Measurements from ENCODE around the gene ARHGEF19.
"Not testable (repeated sequence)": the region's sequence is repeated elsewhere in the genome, so short reads cannot be mapped to it uniquely, and the experiment has no call there.

The ARHGEF19 gene

DNA sequence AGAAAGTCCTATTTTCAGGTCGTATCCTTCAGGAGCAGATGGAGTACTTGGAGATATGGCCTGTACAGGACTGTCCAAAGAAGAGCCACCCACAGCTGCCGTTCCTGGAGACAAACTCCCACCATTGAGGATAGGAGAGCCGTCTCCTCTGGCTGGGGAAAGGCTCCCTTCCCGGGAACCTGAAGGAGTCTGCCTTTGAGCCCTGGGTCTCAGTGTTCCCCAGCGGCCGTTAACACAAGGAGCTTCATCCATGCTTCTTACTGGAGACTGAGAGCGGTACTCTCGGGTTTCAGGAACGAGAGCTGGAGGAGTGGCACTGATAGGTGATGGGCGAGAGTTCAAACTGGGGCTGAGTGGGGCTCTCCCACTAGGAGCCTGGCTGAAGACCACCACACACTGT is 38.9 kb upstream of the ARHGEF19 start:
- no peaks in the 10 kb centered on the region for H3K9me3 ChIP-seq (ENCODE audit: control insufficient read depth, insufficient read depth, low read length)
- H3K27ac ChIP-seq (ENCODE audit: low read length), result no peak overlapping the region
- H3K36me3 ChIP-seq (ENCODE audit: control insufficient read depth, insufficient read depth, low read length), result peaks cover 10% of the 10 kb centered on the region; the same call in 1 of the 2 replicates
- H3K4me3 ChIP-seq (ENCODE audit: low read length), result no peak overlapping the region
- WGBS (ENCODE audit: insufficient coverage, insufficient read length), result no CpG with 5 or more reads among the region's 10 CpGs
- no peaks in the 10 kb centered on the region for H3K27me3 ChIP-seq (ENCODE audit: control insufficient read depth, insufficient read depth, low read length)
- DNase-seq (ENCODE audit: low read depth, low spot score), result no peak
- H3K4me1 ChIP-seq (ENCODE audit: control insufficient read depth, insufficient read depth, low read length), result no peaks in the 10 kb centered on the region

DNA sequence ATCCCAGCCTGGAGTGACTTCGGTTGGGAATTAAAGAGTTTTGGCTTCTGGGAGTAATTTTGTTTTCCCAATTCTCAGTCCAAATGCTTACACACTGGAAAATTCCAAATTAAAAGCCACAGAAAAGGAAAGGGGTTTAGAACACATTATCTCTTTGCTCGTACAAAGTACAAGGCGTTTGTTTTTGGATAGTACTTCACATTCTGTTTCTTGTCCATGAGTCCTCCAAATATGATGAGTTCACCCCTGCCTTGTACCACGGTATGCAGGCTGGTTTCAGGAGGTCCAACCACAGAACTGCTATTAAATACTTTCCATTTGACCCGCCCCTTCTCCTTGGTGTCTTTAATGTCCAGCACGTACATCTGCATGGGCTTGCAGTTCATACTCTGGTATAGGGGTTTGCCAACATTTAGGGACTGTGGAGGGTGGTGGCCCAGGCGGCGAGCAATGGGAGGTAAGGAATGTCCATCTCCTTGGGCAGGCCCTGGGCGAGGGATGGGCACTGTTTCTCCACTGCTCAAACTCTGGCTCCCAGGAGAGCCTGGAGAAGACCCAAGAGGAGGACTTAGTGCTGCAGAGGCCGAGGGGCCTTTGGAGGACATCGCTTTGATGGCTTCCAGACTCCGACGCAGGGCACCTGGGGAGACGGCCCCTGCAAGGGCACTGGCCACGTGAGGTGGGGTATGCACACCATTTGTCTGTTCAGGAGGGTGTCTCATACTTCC is 38.2 kb upstream of the ARHGEF19 start:
- Histone ChIP-seq H3K4me1 (ENCODE audit: control insufficient read depth, insufficient read depth, low read length) (no peaks in the 10 kb centered on the region), H3K4me3 (ENCODE audit: low read length) (no peak overlapping the region), H3K9me3 (ENCODE audit: control insufficient read depth, insufficient read depth, low read length) (no peaks in the 10 kb centered on the region), H3K27ac (ENCODE audit: low read length) (no peak overlapping the region), H3K27me3 (ENCODE audit: control insufficient read depth, insufficient read depth, low read length) (no peaks in the 10 kb centered on the region), H3K36me3 (ENCODE audit: control insufficient read depth, insufficient read depth, low read length) (peaks cover 10% of the 10 kb centered on the region; the same call in 1 of the 2 replicates)
- DNase-seq (ENCODE audit: low read depth, low spot score), result no peak
- WGBS (ENCODE audit: insufficient coverage, insufficient read length), result no CpG with 5 or more reads among the region's 15 CpGs

GRCh38 chr1:16249596-16250241 is 37.3 kb upstream of the ARHGEF19 start:
- Histone ChIP-seq H3K4me1 (ENCODE audit: control insufficient read depth, insufficient read depth, low read length) (no peaks in the 10 kb centered on the region), H3K27me3 (ENCODE audit: control insufficient read depth, insufficient read depth, low read length) (no peaks in the 10 kb centered on the region), H3K9me3 (ENCODE audit: control insufficient read depth, insufficient read depth, low read length) (no peaks in the 10 kb centered on the region), H3K27ac (ENCODE audit: low read length) (no peak overlapping the region), H3K4me3 (ENCODE audit: low read length) (no peak overlapping the region), H3K36me3 (ENCODE audit: control insufficient read depth, insufficient read depth, low read length) (peaks cover 10% of the 10 kb centered on the region; the same call in 1 of the 2 replicates)
- DNase-seq (ENCODE audit: low read depth, low spot score), result no peak
- WGBS (ENCODE audit: insufficient coverage, insufficient read length), result no CpG with 5 or more reads among the region's 3 CpGs

- no CpG with 5 or more reads among the region's 7 CpGs for WGBS (ENCODE audit: insufficient coverage, insufficient read length)
- H3K9me3 ChIP-seq (ENCODE audit: control insufficient read depth, insufficient read depth, low read length), result no peaks in the 10 kb centered on the region
- DNase-seq (ENCODE audit: low read depth, low spot score), result no peak
- no peaks in the 10 kb centered on the region for H3K4me1 ChIP-seq (ENCODE audit: control insufficient read depth, insufficient read depth, low read length)
- H3K4me3 ChIP-seq (ENCODE audit: low read length), result no peak overlapping the region
- H3K27ac ChIP-seq (ENCODE audit: low read length), result no peak overlapping the region
- H3K36me3 ChIP-seq (ENCODE audit: control insufficient read depth, insufficient read depth, low read length), result peaks cover 10% of the 10 kb centered on the region; the same call in 1 of the 2 replicates
- H3K27me3 ChIP-seq (ENCODE audit: control insufficient read depth, insufficient read depth, low read length), result no peaks in the 10 kb centered on the region
These were observed 36.4 kb upstream of the ARHGEF19 start for GRCh38 chr1:16248603-16249516.

- DNase-seq (ENCODE audit: low read depth, low spot score), result no peak
- H3K4me1 ChIP-seq (ENCODE audit: control insufficient read depth, insufficient read depth, low read length), result no peaks in the 10 kb centered on the region
- H3K4me3 ChIP-seq (ENCODE audit: low read length), result no peak overlapping the region
- no peaks in the 10 kb centered on the region for H3K27me3 ChIP-seq (ENCODE audit: control insufficient read depth, insufficient read depth, low read length)
- H3K9me3 ChIP-seq (ENCODE audit: control insufficient read depth, insufficient read depth, low read length), result no peaks in the 10 kb centered on the region
- no CpG with 5 or more reads among the region's 8 CpGs for WGBS (ENCODE audit: insufficient coverage, insufficient read length)
- peaks cover 10% of the 10 kb centered on the region; the same call in 1 of the 2 replicates for H3K36me3 ChIP-seq (ENCODE audit: control insufficient read depth, insufficient read depth, low read length)
- no peak overlapping the region for H3K27ac ChIP-seq (ENCODE audit: low read length)
These were observed 35.6 kb upstream of the ARHGEF19 start for GRCh38 chr1:16248007-16248436.

DNA sequence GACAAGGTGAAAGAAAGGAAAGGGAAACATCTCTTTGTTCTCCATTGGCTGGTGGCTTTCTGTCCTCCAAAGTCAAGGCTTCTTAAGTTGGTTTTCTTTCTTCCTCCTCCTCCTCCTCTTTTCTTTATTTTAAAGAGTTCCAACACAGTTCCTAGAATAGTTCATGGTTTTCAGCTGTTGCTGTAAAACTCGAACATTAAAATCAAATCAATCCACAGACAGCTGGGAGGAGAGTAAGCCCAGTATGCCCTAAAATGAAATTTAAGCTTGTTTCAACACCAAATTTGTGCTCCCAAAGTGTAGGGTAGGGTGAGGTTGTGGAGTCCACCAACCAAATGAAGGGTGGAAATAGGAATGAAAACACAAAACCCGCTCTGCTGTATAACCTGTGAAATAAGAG is 35.0 kb upstream of the ARHGEF19 start:
- H3K27ac ChIP-seq (ENCODE audit: low read length), result no peak overlapping the region
- H3K9me3 ChIP-seq (ENCODE audit: control insufficient read depth, insufficient read depth, low read length), result no peaks in the 10 kb centered on the region
- no peak for DNase-seq (ENCODE audit: low read depth, low spot score)
- no peak overlapping the region for H3K4me3 ChIP-seq (ENCODE audit: low read length)
- WGBS (ENCODE audit: insufficient coverage, insufficient read length), result no CpG with 5 or more reads among the region's 2 CpGs
- H3K27me3 ChIP-seq (ENCODE audit: control insufficient read depth, insufficient read depth, low read length), result no peaks in the 10 kb centered on the region
- H3K36me3 ChIP-seq (ENCODE audit: control insufficient read depth, insufficient read depth, low read length), result peaks cover 10% of the 10 kb centered on the region; the same call in 1 of the 2 replicates
- H3K4me1 ChIP-seq (ENCODE audit: control insufficient read depth, insufficient read depth, low read length), result no peaks in the 10 kb centered on the region

DNA sequence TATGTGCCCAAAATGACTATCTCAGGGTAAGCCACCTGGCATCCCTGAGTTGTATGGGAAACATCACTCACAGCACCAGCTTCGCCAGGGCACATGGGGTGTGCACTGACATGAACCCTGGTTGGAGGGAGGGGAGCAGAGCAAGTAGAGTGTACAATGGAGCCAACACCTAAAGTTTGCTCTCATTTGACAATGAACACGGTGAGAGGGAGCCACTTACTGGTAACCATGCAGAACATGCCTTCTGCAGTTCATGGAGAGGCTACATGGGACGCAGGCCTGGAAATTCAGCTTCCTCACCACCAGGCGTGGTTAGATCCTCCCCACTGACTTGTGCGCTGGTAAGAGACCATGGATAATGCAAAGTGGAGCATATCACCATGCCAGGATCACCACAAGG is 34.5 kb upstream of the ARHGEF19 start:
- Histone ChIP-seq H3K4me3 (ENCODE audit: low read length) (no peak overlapping the region), H3K27ac (ENCODE audit: low read length) (no peak overlapping the region), H3K9me3 (ENCODE audit: control insufficient read depth, insufficient read depth, low read length) (no peaks in the 10 kb centered on the region), H3K4me1 (ENCODE audit: control insufficient read depth, insufficient read depth, low read length) (no peaks in the 10 kb centered on the region), H3K27me3 (ENCODE audit: control insufficient read depth, insufficient read depth, low read length) (no peaks in the 10 kb centered on the region), H3K36me3 (ENCODE audit: control insufficient read depth, insufficient read depth, low read length) (peaks cover 10% of the 10 kb centered on the region; the same call in 1 of the 2 replicates)
- WGBS (ENCODE audit: insufficient coverage, insufficient read length), result no CpG with 5 or more reads among the region's 5 CpGs
- DNase-seq (ENCODE audit: low read depth, low spot score), result no peak

- not testable (repeated sequence) for H3K9me3 ChIP-seq (ENCODE audit: control insufficient read depth, insufficient read depth, low read length); H3K27me3 ChIP-seq (ENCODE audit: control insufficient read depth, insufficient read depth, low read length); H3K36me3 ChIP-seq (ENCODE audit: control insufficient read depth, insufficient read depth, low read length); H3K4me1 ChIP-seq (ENCODE audit: control insufficient read depth, insufficient read depth, low read length); H3K4me3 ChIP-seq (ENCODE audit: low read length); DNase-seq (ENCODE audit: low read depth, low spot score); H3K27ac ChIP-seq (ENCODE audit: low read length)
- no CpG with 5 or more reads among the region's 1 CpG for WGBS (ENCODE audit: insufficient coverage, insufficient read length)
These were observed 33.8 kb upstream of the ARHGEF19 start for GRCh38 chr1:16246239-16246638.

DNA sequence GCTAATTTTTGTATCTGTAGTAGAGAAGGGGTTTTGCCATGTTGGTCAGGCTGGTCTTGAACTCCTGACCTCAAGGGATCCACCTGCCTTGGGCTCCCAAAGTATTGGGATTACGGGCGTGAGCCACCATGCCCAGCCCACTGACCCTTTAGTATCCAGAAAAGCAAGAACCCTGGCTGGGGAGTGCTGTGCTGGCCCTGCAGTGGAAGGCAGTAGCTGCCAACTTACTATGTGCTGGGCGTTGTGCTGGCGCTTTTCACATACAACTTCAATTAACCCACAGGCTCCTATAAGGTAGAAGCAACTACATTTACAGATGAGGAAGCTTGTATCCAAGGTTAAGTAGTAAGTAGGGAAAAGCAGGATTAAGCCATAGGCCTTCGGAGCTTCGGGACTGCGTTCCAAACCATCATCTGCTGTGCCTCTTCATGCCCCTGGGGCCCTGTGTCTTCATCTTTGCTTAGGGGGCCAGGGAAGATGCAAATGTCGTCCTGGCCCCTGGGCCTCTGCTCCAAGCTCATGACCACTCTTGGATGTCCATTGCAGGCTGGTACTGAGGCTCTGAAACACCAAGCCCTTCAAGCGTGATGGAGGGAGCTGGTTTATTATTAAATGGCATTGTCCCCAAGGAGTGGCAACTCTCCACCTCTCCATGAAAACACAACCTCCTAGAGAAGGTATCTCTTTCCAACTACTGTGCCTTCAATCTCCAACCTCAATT is 33.2 kb upstream of the ARHGEF19 start:
- Histone ChIP-seq H3K27me3 (ENCODE audit: control insufficient read depth, insufficient read depth, low read length) (no peaks in the 10 kb centered on the region), H3K27ac (ENCODE audit: low read length) (no peak overlapping the region), H3K4me3 (ENCODE audit: low read length) (no peak overlapping the region), H3K36me3 (ENCODE audit: control insufficient read depth, insufficient read depth, low read length) (peaks cover 5% of the 10 kb centered on the region; the same call in 1 of the 2 replicates), H3K9me3 (ENCODE audit: control insufficient read depth, insufficient read depth, low read length) (no peaks in the 10 kb centered on the region), H3K4me1 (ENCODE audit: control insufficient read depth, insufficient read depth, low read length) (no peaks in the 10 kb centered on the region)
- WGBS (ENCODE audit: insufficient coverage, insufficient read length), result no CpG with 5 or more reads among the region's 9 CpGs
- no peak for DNase-seq (ENCODE audit: low read depth, low spot score)

Measured in iPS DF 6.9 (cell line).